ENCODE measurements around the gene CEACAM19.
"Not testable (repeated sequence)": the region's sequence is repeated elsewhere in the genome, so short reads cannot be mapped to it uniquely, and the experiment has no call there.

DNA sequence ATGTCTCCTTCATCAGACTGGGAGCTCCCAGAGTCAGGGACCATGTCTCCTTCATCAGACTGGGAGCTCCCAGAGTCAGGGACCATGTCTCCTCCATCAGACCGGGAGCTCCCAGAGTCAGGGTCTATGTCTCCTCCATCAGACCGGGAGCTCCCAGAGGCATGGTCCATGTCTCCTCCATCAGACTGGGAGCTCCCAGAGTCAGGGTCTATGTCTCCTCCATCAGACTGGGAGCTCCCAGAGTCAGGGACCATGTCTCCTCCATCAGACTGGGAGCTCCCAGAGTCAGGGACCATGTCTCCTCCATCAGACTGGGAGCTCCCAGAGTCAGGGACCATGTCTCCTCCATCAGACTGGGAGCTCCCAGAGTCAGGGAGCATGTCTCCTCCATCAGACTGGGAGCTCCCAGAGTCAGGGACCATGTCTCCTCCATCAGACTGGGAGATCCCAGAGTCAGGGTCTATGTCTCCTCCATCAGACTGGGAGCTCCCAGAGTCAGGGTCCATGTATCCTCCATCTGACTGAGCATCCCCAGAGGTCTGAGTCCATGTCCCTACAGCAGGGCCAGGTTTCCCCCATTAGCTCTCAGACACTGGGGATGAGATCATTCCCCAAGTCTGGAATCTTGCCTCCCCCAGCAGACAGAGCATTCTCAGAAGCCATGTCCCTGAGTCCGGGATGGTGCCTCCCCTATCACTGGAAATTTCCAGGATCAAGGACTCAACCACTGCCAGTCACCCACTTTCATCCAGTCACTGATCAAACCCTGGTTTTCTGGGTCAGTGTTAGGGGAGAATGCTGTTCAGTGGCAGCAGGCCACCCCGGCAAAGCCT is 38.4 kb downstream of the CEACAM19 start:
- TF ChIP-seq CTCF, POLR2AphosphoS5, POLR2A, EP300 (IDR thresholded peaks at IDR 0.05): not testable (repeated sequence)
